Measurements from ENCODE around the gene SLC35F1. TPM values are rescaled to one million over a fixed set of nuclear protein-coding genes. Genes with fewer than 3 reads are reported as not detected.
A peak's percentile ranks its signal among the peaks of the same experiment; 100 is the strongest.

SLC35F1 gene
- total RNA-seq, 1 donor from 2014 or later = 24.3 TPM

DNA sequence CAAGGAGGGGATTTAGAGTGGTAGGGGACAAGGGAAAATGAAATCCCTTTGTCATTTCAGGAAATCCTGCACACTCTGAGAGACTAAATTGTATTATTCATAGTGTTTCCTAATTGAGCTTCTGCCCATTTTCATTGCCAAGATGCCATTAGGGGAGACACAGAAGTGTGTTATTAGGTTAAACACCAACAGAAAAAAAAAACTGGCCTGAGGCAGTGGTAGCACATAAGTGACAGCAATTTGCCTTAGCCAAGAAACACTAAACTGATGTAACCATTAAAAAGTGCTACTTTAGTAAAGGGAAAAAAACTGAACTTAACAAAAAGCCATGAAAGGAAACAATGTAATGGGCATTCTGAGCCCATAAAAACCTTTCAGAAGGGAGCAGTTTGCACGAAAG, 370.6 kb downstream of the SLC35F1 start:
- peaks cover 43% of the 10 kb centered on the region for H3K36me3 Mint-ChIP-seq
- H3F3A ChIP-seq (ENCODE audit: low read depth) = no peaks in the 10 kb centered on the region
- TF ChIP-seq EZH2phosphoT487 (IDR thresholded peaks at IDR 0.05) (no peak), EZH2 (IDR thresholded peaks at IDR 0.05) (no peak)
- TF ChIP-seq, protein P1, sequence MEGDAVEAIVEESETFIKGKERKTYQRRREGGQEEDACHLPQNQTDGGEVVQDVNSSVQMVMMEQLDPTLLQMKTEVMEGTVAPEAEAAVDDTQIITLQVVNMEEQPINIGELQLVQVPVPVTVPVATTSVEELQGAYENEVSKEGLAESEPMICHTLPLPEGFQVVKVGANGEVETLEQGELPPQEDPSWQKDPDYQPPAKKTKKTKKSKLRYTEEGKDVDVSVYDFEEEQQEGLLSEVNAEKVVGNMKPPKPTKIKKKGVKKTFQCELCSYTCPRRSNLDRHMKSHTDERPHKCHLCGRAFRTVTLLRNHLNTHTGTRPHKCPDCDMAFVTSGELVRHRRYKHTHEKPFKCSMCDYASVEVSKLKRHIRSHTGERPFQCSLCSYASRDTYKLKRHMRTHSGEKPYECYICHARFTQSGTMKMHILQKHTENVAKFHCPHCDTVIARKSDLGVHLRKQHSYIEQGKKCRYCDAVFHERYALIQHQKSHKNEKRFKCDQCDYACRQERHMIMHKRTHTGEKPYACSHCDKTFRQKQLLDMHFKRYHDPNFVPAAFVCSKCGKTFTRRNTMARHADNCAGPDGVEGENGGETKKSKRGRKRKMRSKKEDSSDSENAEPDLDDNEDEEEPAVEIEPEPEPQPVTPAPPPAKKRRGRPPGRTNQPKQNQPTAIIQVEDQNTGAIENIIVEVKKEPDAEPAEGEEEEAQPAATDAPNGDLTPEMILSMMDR (IDR thresholded peaks at IDR 0.05) = no peak
- no peak overlapping the region for H3K9ac ChIP-seq
- H3K4me2 ChIP-seq = no peak overlapping the region
- H3K4me1 Mint-ChIP-seq = peaks cover 16% of the 10 kb centered on the region
- no peaks in the 10 kb centered on the region for H3K36me3 ChIP-seq
- H4K20me1 ChIP-seq (ENCODE audit: low read depth) = no peaks in the 10 kb centered on the region
- H3K27me3 Mint-ChIP-seq (ENCODE audit: insufficient read depth, low read depth) = peaks cover 2% of the 10 kb centered on the region
- H3K9me3 Mint-ChIP-seq = no peaks in the 10 kb centered on the region
- no peaks in the 10 kb centered on the region for H3K9me3 ChIP-seq (ENCODE audit: low read depth)
- H3K27ac ChIP-seq = no peak overlapping the region
- no peaks in the 10 kb centered on the region for H3K79me2 ChIP-seq (ENCODE audit: low read depth)
- DNase-seq (ENCODE audit: low spot score) = no peak
- H3K27me3 ChIP-seq = no peaks in the 10 kb centered on the region
- H3K4me3 ChIP-seq = no peak overlapping the region
- H2AFZ ChIP-seq (replicated peaks) = no peak overlapping the region
- H3K4me1 ChIP-seq = peaks cover 3% of the 10 kb centered on the region
- H3K4me3 Mint-ChIP-seq = no peak overlapping the region
- no peak overlapping the region for H3K27ac Mint-ChIP-seq

- Histone ChIP-seq H4K20me1 (ENCODE audit: low read depth) (no peaks in the 10 kb centered on the region), H3K27me3 (no peaks in the 10 kb centered on the region), H3K4me1 (peaks cover 3% of the 10 kb centered on the region), H3K4me3 (no peak overlapping the region), H3K36me3 (no peaks in the 10 kb centered on the region), H3F3A (ENCODE audit: low read depth) (no peaks in the 10 kb centered on the region), H3K9ac (no peak overlapping the region), H2AFZ (replicated peaks) (no peak overlapping the region), H3K4me2 (no peak overlapping the region), H3K9me3 (ENCODE audit: low read depth) (no peaks in the 10 kb centered on the region), H3K79me2 (ENCODE audit: low read depth) (no peaks in the 10 kb centered on the region), H3K27ac (no peak overlapping the region)
- no peak for DNase-seq (ENCODE audit: low spot score)
- H3K9me3 Mint-ChIP-seq = no peaks in the 10 kb centered on the region
- H3K4me1 Mint-ChIP-seq = peaks cover 16% of the 10 kb centered on the region
- TF ChIP-seq, protein P1 (IDR thresholded peaks at IDR 0.05) = no peak
- TF ChIP-seq EZH2phosphoT487 (IDR thresholded peaks at IDR 0.05) = no peak
- TF ChIP-seq EZH2 (IDR thresholded peaks at IDR 0.05) = no peak
- H3K27me3 Mint-ChIP-seq (ENCODE audit: insufficient read depth, low read depth) = no peaks in the 10 kb centered on the region
- peaks cover 38% of the 10 kb centered on the region for H3K36me3 Mint-ChIP-seq
- no peak overlapping the region for H3K27ac Mint-ChIP-seq
- no peak overlapping the region for H3K4me3 Mint-ChIP-seq
These were observed 373.1 kb downstream of the SLC35F1 start for GRCh38 chr6:118280210-118280609.

GRCh38 chr6:118281291-118281690, 374.2 kb downstream of the SLC35F1 start:
- DNase-seq (ENCODE audit: low spot score) = peak; percentile 42

More at GRCh38 chr6:118281291-118281690, 374.2 kb downstream of the SLC35F1 start:
- no peaks in the 10 kb centered on the region for H3F3A ChIP-seq (ENCODE audit: low read depth)
- no peak overlapping the region for H3K9ac ChIP-seq
- no peaks in the 10 kb centered on the region for H3K9me3 ChIP-seq (ENCODE audit: low read depth)
- no peak overlapping the region for H3K27ac Mint-ChIP-seq
- no peaks in the 10 kb centered on the region for H4K20me1 ChIP-seq (ENCODE audit: low read depth)
- TF ChIP-seq, protein P1 (IDR thresholded peaks at IDR 0.05) = peak; percentile 19
- TF ChIP-seq EZH2 (IDR thresholded peaks at IDR 0.05) = no peak
- TF ChIP-seq EZH2phosphoT487 (IDR thresholded peaks at IDR 0.05) = no peak
- H3K36me3 ChIP-seq = no peaks in the 10 kb centered on the region
- H3K4me2 ChIP-seq = no peak overlapping the region
- no peak overlapping the region for H3K4me3 ChIP-seq
- H3K4me3 Mint-ChIP-seq = no peak overlapping the region
- no peaks in the 10 kb centered on the region for H3K27me3 ChIP-seq
- H2AFZ ChIP-seq (replicated peaks) = no peak overlapping the region
- H3K36me3 Mint-ChIP-seq = peaks cover 37% of the 10 kb centered on the region
- peaks cover 5% of the 10 kb centered on the region for H3K27me3 Mint-ChIP-seq (ENCODE audit: insufficient read depth, low read depth)
- H3K4me1 ChIP-seq = peaks cover 3% of the 10 kb centered on the region
- no peak overlapping the region for H3K27ac ChIP-seq
- H3K9me3 Mint-ChIP-seq = no peaks in the 10 kb centered on the region
- H3K79me2 ChIP-seq (ENCODE audit: low read depth) = no peaks in the 10 kb centered on the region
- peaks cover 21% of the 10 kb centered on the region for H3K4me1 Mint-ChIP-seq
